Right lobe of liver (tissue), 6 donors: ENCODE measurements around the gene MEGF8. TPM values are rescaled to one million over a fixed set of nuclear protein-coding genes. Genes with fewer than 3 reads are reported as not detected.

Experiments
- ATAC-seq, 4 donors: fragments of 200-7000 bp; cut with Tn5 transposase; one replicate each; pipeline ENCODE4 v1.9.1; 2020; ENCODE audit warnings: mild to moderate bottlenecking in 4 of 4, moderate library complexity in 4 of 4
- DNase-seq, 3 donors: peaks; one replicate each; pipeline ENCODE4 v3.0.0-alpha.2; 2020
- H3K27ac ChIP-seq, 3 donors: fragments of 200-600 bp; one replicate each; pipeline ENCODE4 v1.8.0; 2022
- H3K27me3 ChIP-seq, 2 donors: fragments of 200-600 bp; one replicate each; pipeline ENCODE4 v1.8.0; 2022
- H3K36me3 ChIP-seq, 4 donors: fragments of 200-600 bp; sonication (generic) in 1 of 4; one replicate each; pipeline versions ENCODE4 v1.5.1 to v1.8.0; 2017 to 2022; ENCODE audit warnings: control low read depth in 1 of 4
- H3K4me1 ChIP-seq, 4 donors: fragments of 200-600 bp; sonication (generic) in 1 of 4; one replicate each; pipeline versions ENCODE4 v1.5.1 to v1.8.0; 2017 to 2022; ENCODE audit warnings: control low read depth in 1 of 4
- H3K4me3 ChIP-seq, 3 donors: fragments of 200-600 bp; one replicate each; pipeline ENCODE4 v1.8.0; 2022
- H3K9me3 ChIP-seq, 4 donors: fragments of 200-600 bp; sonication (generic) in 1 of 4; one replicate each; pipeline versions ENCODE4 v1.5.1 to v1.8.0; 2017 to 2022; ENCODE audit warnings: control low read depth in 1 of 4
- CTCF ChIP-seq, 4 donors: fragments of 200-600 bp in 3 of 4; fragments of 450-650 bp in 1 of 4; IDR thresholded peaks; one replicate each; pipeline versions ENCODE4 v1.5.1 to v1.8.0; 2016 to 2022; ENCODE audit warnings: antibody characterized with exemption in 4 of 4, mild to moderate bottlenecking in 2 of 4
- POLR2A ChIP-seq: fragments of 450-650 bp; IDR thresholded peaks from one replicate; pipeline ENCODE4 v1.6.1; 2017; ENCODE audit warnings: antibody characterized with exemption, mild to moderate bottlenecking
- WGBS: methylation state at CpG from one replicate; pipeline ENCODE4 v1.1.6; 2018; ENCODE audit warnings: low coverage, low lambda C conversion rate; ENCODE audit not compliant: insufficient coverage; ENCODE audit errors: missing lambda C conversion rate; 5-methylcytosine and 5-hydroxymethylcytosine counted together
- intact Hi-C, 2 donors: fragments of 100-400 bp; cut with DNase I; formaldehyde crosslinking; loops; one replicate each; pipeline versions ENCODE4 v1.11.2 to v1.14.1; 2022
- microRNA-seq, 2 donors: library from miRNA; unstranded; fragments of <30 nt; microRNA quantifications; one replicate each; pipeline ENCODE4, GENCODE V29; 2019 to 2020
- small RNA-seq, 2 experiments: library from RNA; depleted of rRNA; stranded (forward); fragments of <200 nt; gene quantifications; one replicate each; pipeline ENCODE3, GENCODE V24; 2016
- total RNA-seq, 6 experiments: library from RNA; depleted of rRNA in 2 of 6; stranded (reverse); fragments of >200 nt in 2 of 6; fragmentation: NEBNext Ultra II Directional in 3 of 6; extraction: Animal tissue kit (Norgen Biotek cat#: 25700) in 3 of 6; gene quantifications; one replicate each; pipeline versions ENCODE4 v1.1.0 to v1.2.4, GENCODE V29; 2016 to 2023
- donor health status: DM: no; HTN: yes; CAD: no.
- donor health status: DM: no; HTN: no; CAD: no.
- donor health status: DM: no; HTN: no; CAD: no.
- donor health status: DM: no; HTN: yes; CAD: no.
- donor health status: DM: no; HTN: yes; CAD: no.

Gene MEGF8
- total RNA-seq, 6 experiments from 2014 or later: 5.5 to 11.0 (median 8.7) TPM

- no peak overlapping the region for H3K27ac ChIP-seq
- peaks cover 0 to 9% (median 2%) of the 10 kb centered on the region in 4 donors for H3K4me1 ChIP-seq
- no peaks in the 10 kb centered on the region for H3K36me3 ChIP-seq
- H3K4me3 ChIP-seq: no peak overlapping the region
- WGBS: 88% methylated on average over 4 of the region's 13 CpGs
- no peaks in the 10 kb centered on the region for H3K27me3 ChIP-seq
- DNase-seq (no peak), ATAC-seq (no peak)
- H3K9me3 ChIP-seq: no peaks in the 10 kb centered on the region
- TF ChIP-seq CTCF (IDR thresholded peaks at IDR 0.05): peak in 2 of 4 donors; percentile 8
- no peak for TF ChIP-seq POLR2A
- intact Hi-C loops: no loop called here
These were observed 99.3 kb downstream of the MEGF8 start for GRCh38 chr19:42424712-42425131.

GRCh38 chr19:42426643-42427042, 101.2 kb downstream of the MEGF8 start:
- Histone ChIP-seq H3K9me3 (no peaks in the 10 kb centered on the region), H3K36me3 (no peaks in the 10 kb centered on the region), H3K27ac (no peak overlapping the region), H3K4me1 (peaks cover 0 to 9% (median 2%) of the 10 kb centered on the region in 4 donors), H3K4me3 (no peak overlapping the region), H3K27me3 (no peaks in the 10 kb centered on the region)
- TF ChIP-seq POLR2A: no peak
- no peak for TF ChIP-seq CTCF (IDR thresholded peaks at IDR 0.05)
- ATAC-seq: no peak
- WGBS: no CpG with 5 or more reads among the region's 3 CpGs
- intact Hi-C loops: no loop called here
- DNase-seq: no peak

- Histone ChIP-seq H3K36me3 (no peaks in the 10 kb centered on the region), H3K4me1 (peaks cover 0 to 9% (median 2%) of the 10 kb centered on the region in 4 donors), H3K27me3 (no peaks in the 10 kb centered on the region), H3K27ac (no peak within 1 kb of the TSS), H3K9me3 (no peaks in the 10 kb centered on the region), H3K4me3 (no peak within 1 kb of the TSS)
- TF ChIP-seq POLR2A (no peak), CTCF (IDR thresholded peaks at IDR 0.05) (no peak)
- ATAC-seq (no peak), DNase-seq (no peak)
- intact Hi-C loops: no loop called here
- WGBS: 72% methylated on average over 4 of the region's 4 CpGs
These were observed 101.9 kb downstream of the MEGF8 start, which contains the start of gene LIPE for GRCh38 chr19:42427313-42427712. Gene LIPE, minus strand, starts transcription at chr19:42427388. Its CDS starts 239 bp downstream, at chr19:42427149.

Small RNAs within 50 kb of the gene (microRNA-seq; reads per million reads assigned to microRNA genes)
- 0 to 0.29 reads per million in 2 donors for gene MIR8077

Small RNAs within 50 kb of the gene (small RNA-seq; reads per million reads assigned to genes)
- 0 reads per million in 2 experiments for gene MIR8077

Other genes with a start within 250 kb of the MEGF8 start
- 1 to 10 TPM; 4.3 to 5.8 (median 4.7) TPM for gene ZNF574, start 249.5 kb upstream of the MEGF8 start, total RNA-seq
- 1 to 10 TPM in 3 of 6 experiments, under 1 TPM in 3; 0.18 to 3.0 (median 1.00) TPM for gene POU2F2, start 193.2 kb upstream of the MEGF8 start, total RNA-seq
- 10 to 100 TPM in 5 of 6 experiments, 1 to 10 TPM in 1; 8.1 to 18.0 (median 15.0) TPM for gene DEDD2, start 108.0 kb upstream of the MEGF8 start, total RNA-seq
- gene ZNF526, start 105.3 kb upstream of the MEGF8 start, total RNA-seq: 1 to 10 TPM; 1.9 to 3.9 (median 3.4) TPM
- 10 to 100 TPM; 12.3 to 14.8 (median 13.5) TPM for gene GSK3A, start 83.0 kb upstream of the MEGF8 start, total RNA-seq
- 10 to 100 TPM; 15.4 to 35.7 (median 30.5) TPM for gene ERF, start 70.5 kb upstream of the MEGF8 start, total RNA-seq
- 10 to 100 TPM; 19.9 to 53.6 (median 35.2) TPM for gene CIC, start 56.4 kb upstream of the MEGF8 start, total RNA-seq
- gene PRR19, start 23.5 kb upstream of the MEGF8 start, total RNA-seq: under 1 TPM; 0.18 to 0.74 (median 0.21) TPM
- 10 to 100 TPM in 1 of 6 experiments, 1 to 10 TPM in 5; 1.6 to 10.6 (median 5.0) TPM for gene PAFAH1B3, start 23.0 kb upstream of the MEGF8 start, total RNA-seq
- gene TMEM145, start 12.3 kb upstream of the MEGF8 start, total RNA-seq: under 1 TPM in 3 of 6 experiments, not detected in 3; 0.10 to 0.16 (median 0.12) TPM
- not detected for gene CNFN, start 64.7 kb downstream of the MEGF8 start, total RNA-seq
- 1 to 10 TPM in 5 of 6 experiments, under 1 TPM in 1; 0.87 to 2.5 (median 1.8) TPM for gene LIPE, start 101.8 kb downstream of the MEGF8 start, total RNA-seq
- under 1 TPM in 1 of 6 experiments, not detected in 5; 0.29 TPM for gene CXCL17, start 117.3 kb downstream of the MEGF8 start, total RNA-seq
- 10 to 100 TPM; 27.4 to 64.6 (median 45.7) TPM for gene CEACAM1, start 202.8 kb downstream of the MEGF8 start, total RNA-seq